Spleen (tissue), 11 donors: ENCODE results near the gene ABI2. TPM values are rescaled to one million over a fixed set of nuclear protein-coding genes. Genes with fewer than 3 reads are reported as not detected.
"Not testable (repeated sequence)": the region's sequence is repeated elsewhere in the genome, so short reads cannot be mapped to it uniquely, and the experiment has no call there.

ENCODE experiments used
- DNase-seq: peaks from one replicate; pipeline ENCODE4 v3.0.0-alpha.2; 2020
- H3K27ac ChIP-seq, 8 donors: fragments of 200-600 bp; sonication (generic) in 7 of 8; 1 replicate in 4 of 8; 2 replicates in 4 of 8; pipeline versions ENCODE4 v1.5.0 to v1.8.0; 2016 to 2021; ENCODE audit warnings: inconsistent platforms in 4 of 8, mild to moderate bottlenecking in 4 of 8, moderate library complexity in 1 of 8
- H3K27me3 ChIP-seq, 7 donors: fragments of 200-600 bp; sonication (generic) in 6 of 7; replicated peaks in 1 of 7; 1 replicate in 4 of 7; 2 replicates in 3 of 7; pipeline versions ENCODE4 v1.5.0 to v1.8.0; 2016 to 2021; ENCODE audit warnings: inconsistent platforms in 3 of 7, mild to moderate bottlenecking in 1 of 7
- H3K36me3 ChIP-seq, 6 donors: fragments of 200-600 bp; sonication (generic) in 5 of 6; 1 replicate in 4 of 6; 2 replicates in 2 of 6; pipeline versions ENCODE4 v1.5.0 to v1.8.0; 2016 to 2021; ENCODE audit warnings: inconsistent platforms in 2 of 6
- H3K4me1 ChIP-seq, 6 donors: fragments of 200-600 bp; sonication (generic) in 5 of 6; 1 replicate in 3 of 6; 2 replicates in 3 of 6; pipeline versions ENCODE4 v1.5.0 to v1.8.0; 2016 to 2021; ENCODE audit warnings: inconsistent platforms in 3 of 6
- H3K4me3 ChIP-seq, 8 donors: fragments of 200-600 bp; sonication (generic) in 7 of 8; 1 replicate in 4 of 8; 2 replicates in 4 of 8; pipeline versions ENCODE4 v1.5.0 to v1.8.0; 2016 to 2021; ENCODE audit warnings: inconsistent platforms in 4 of 8, mild to moderate bottlenecking in 4 of 8, moderate library complexity in 2 of 8
- H3K9me3 ChIP-seq, 8 donors: fragments of 200-600 bp; sonication (generic) in 7 of 8; 1 replicate in 4 of 8; 2 replicates in 4 of 8; pipeline versions ENCODE4 v1.5.0 to v1.8.0; 2016 to 2021; ENCODE audit warnings: inconsistent platforms in 4 of 8
- POLR2A ChIP-seq, 3 donors: fragments of 450-650 bp; IDR thresholded peaks; one replicate each; pipeline ENCODE4 v1.5.1; 2017; ENCODE audit warnings: antibody characterized with exemption in 3 of 3, mild to moderate bottlenecking in 1 of 3
- POLR2AphosphoS5 ChIP-seq, 3 donors: sonication (generic); formaldehyde crosslinking; IDR thresholded peaks; one replicate each; pipeline ENCODE4 v1.5.1; 2017; ENCODE audit warnings: antibody characterized with exemption in 3 of 3
- WGBS, 5 donors: extraction: QIAGEN DNeasy Blood & Tissue Kit in 3 of 5; methylation state at CpG; one replicate each; pipeline versions ENCODE4 v1.1.5 to v1.1.7; 2013 to 2018; 5-methylcytosine and 5-hydroxymethylcytosine counted together
- intact Hi-C: fragments of 100-400 bp; cut with DNase I; formaldehyde crosslinking; loops from one replicate; pipeline ENCODE4 v1.15.0; 2023; ENCODE audit warnings: low total_unique reads
- polyA plus RNA-seq, 3 donors: library from polyadenylated mRNA; stranded (reverse); fragments of 200-250 nt; gene quantifications; one replicate each; pipeline ENCODE4 v1.2.1, GENCODE V29; 2013
- total RNA-seq, 7 donors: library from RNA; depleted of rRNA in 3 of 7; stranded (reverse); fragments of >200 nt in 3 of 7; fragmentation: NEBNext Ultra II Directional in 4 of 7; extraction: Animal tissue kit (Norgen Biotek cat#: 25700) in 4 of 7; gene quantifications; one replicate each; pipeline versions ENCODE4 v1.1.0 to v1.2.1, GENCODE V29; 2016 to 2021
- TF ChIP-seq, protein P1 (sequence below), 11 experiments: fragments of 200-600 bp in 7 of 11; fragments of 450-650 bp in 4 of 11; sonication (generic) in 4 of 11; IDR thresholded peaks in 8 of 11; conservative IDR thresholded peaks in 3 of 11; 1 replicate in 7 of 11; 2 replicates in 4 of 11; pipeline versions ENCODE4 v1.4.0 to v1.8.0; 2016 to 2021; ENCODE audit warnings: antibody characterized with exemption in 11 of 11, inconsistent platforms in 4 of 11, mild to moderate bottlenecking in 1 of 11
- donor health status: healthy with polysubstance abuse.
- donor health status: DM: no; HTN: no; CAD: no; lungs with moderate emphysema.
- donor health status: DM: no; HTN: no; CAD: no.
- donor health status: Bipolar disorder and iron deficiency.
- donor health status: healthy.
- donor health status: DM: no; HTN: no; CAD: no.
- donor health status: DM: yes; HTN: yes; CAD: no.

Gene ABI2
- total and polyA plus RNA-seq, 10 donors, result 6.0 to 46.9 (median 33.7) TPM

DNA sequence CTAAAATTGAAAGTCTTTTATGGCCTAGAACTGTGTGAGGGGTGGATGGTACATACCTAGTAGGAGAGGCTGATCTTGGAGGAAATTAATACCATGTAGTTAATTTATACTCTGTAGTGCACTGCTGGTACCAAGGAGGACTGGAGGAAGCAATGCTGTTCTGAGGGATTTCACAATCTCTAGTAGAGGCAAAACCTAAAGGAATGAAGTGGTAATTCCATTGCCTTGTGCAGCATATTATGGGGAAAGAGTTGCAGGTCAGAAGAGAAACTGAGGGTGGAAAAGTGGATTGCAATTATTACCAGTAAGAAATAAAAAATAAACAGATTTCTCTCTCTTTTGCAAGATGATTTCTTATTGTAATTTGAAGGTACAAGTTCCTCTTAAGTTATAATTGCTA lies 2.2 kb downstream of the ABI2 start:
- DNase-seq, result no peak
- no peaks in the 10 kb centered on the region for H3K9me3 ChIP-seq
- H3K27me3 ChIP-seq, result no peaks in the 10 kb centered on the region
- intact Hi-C loops, result no loop called here
- H3K36me3 ChIP-seq, result peaks cover 0 to 9% (median 0%) of the 10 kb centered on the region in 6 donors
- H3K4me1 ChIP-seq, result peaks cover 0 to 39% (median 26%) of the 10 kb centered on the region in 6 donors
- TF ChIP-seq POLR2A (IDR thresholded peaks at IDR 0.05), result no peak
- no peak for TF ChIP-seq POLR2AphosphoS5 (IDR thresholded peaks at IDR 0.05)
- TF ChIP-seq, protein P1, sequence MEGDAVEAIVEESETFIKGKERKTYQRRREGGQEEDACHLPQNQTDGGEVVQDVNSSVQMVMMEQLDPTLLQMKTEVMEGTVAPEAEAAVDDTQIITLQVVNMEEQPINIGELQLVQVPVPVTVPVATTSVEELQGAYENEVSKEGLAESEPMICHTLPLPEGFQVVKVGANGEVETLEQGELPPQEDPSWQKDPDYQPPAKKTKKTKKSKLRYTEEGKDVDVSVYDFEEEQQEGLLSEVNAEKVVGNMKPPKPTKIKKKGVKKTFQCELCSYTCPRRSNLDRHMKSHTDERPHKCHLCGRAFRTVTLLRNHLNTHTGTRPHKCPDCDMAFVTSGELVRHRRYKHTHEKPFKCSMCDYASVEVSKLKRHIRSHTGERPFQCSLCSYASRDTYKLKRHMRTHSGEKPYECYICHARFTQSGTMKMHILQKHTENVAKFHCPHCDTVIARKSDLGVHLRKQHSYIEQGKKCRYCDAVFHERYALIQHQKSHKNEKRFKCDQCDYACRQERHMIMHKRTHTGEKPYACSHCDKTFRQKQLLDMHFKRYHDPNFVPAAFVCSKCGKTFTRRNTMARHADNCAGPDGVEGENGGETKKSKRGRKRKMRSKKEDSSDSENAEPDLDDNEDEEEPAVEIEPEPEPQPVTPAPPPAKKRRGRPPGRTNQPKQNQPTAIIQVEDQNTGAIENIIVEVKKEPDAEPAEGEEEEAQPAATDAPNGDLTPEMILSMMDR (IDR thresholded peaks at IDR 0.05 in 8 of 11, conservative IDR thresholded peaks at IDR 0.05 in 3 of 11), result no peak
- no peak overlapping the region for H3K4me3 ChIP-seq
- H3K27ac ChIP-seq, result no peak overlapping the region

DNA sequence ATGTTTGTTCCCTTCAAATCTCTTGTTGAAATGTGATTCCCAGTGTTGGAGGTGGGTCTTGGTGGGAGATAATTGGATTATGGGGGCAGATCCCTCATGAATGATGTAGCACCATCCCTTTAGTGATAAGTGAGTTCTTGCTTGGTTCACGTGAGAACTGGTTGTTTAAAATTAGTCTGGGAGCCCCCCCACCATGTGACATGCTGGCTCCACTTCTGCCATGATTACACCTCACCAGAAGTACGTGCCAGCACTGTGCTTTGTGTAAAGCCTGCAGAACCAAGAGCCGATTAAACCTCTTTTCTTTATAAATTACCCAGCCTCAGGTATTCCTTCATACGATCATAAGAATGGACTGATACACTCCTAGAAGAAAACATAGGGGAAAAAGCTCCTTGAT lies 10.1 kb downstream of the ABI2 start:
- TF ChIP-seq POLR2A (IDR thresholded peaks at IDR 0.05) (no peak), POLR2AphosphoS5 (IDR thresholded peaks at IDR 0.05) (no peak)
- TF ChIP-seq, protein P1 (IDR thresholded peaks at IDR 0.05 in 8 of 11, conservative IDR thresholded peaks at IDR 0.05 in 3 of 11), result no peak
- WGBS, 5 donors, result 91 to 96% (median 93%) methylated on average over 4 of the region's 4 CpGs
- no peak overlapping the region for H3K4me3 ChIP-seq
- intact Hi-C loops, result no loop called here
- no peaks in the 10 kb centered on the region for H3K27me3 ChIP-seq
- DNase-seq, result no peak
- peaks cover 0 to 9% (median 0%) of the 10 kb centered on the region in 6 donors for H3K36me3 ChIP-seq
- H3K27ac ChIP-seq, result no peak overlapping the region
- no peaks in the 10 kb centered on the region for H3K9me3 ChIP-seq
- peaks cover 0 to 17% (median 0%) of the 10 kb centered on the region in 6 donors for H3K4me1 ChIP-seq

DNA sequence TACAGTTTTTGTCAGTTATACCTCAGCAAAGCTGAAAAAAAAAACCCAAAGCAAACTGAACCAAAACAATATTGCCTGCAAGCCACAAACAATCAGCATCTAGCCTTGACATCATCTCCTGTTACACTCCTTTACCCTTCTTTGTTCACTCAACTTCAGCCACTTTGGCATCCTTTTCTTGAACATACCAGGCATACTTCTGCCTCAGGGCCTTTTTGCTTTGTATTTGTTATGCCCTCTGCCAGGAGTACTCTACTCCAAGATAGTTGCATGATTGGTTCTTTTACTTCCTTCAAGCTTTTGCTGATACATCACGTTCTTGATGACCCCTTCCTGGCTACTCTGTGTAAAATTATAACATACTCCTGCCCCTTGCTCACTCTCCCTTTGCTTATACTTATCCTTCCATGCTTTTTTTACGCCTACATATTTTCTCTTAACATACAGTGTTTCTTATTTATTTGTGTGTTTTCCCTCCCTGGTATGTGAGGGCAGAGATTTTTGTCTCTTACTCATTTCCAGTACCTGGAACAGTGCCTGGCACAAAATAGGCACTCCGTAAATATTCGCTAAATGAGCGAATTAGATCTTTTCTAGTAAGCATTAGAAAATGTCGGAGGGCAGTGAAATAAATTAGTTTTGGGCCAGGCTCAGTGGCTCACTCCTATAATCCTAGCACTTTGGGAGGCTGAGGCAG lies 12.7 kb downstream of the ABI2 start:
- Histone ChIP-seq H3K4me3 (no peak overlapping the region), H3K27me3 (no peaks in the 10 kb centered on the region), H3K9me3 (no peaks in the 10 kb centered on the region), H3K4me1 (peaks cover 0 to 17% (median 0%) of the 10 kb centered on the region in 6 donors), H3K27ac (no peak overlapping the region), H3K36me3 (peaks cover 0 to 12% (median 2%) of the 10 kb centered on the region in 6 donors)
- intact Hi-C loops, result no loop called here
- 87 to 94% (median 88%) methylated on average over 6 of the region's 6 CpGs for whole genome bisulfite sequencing, 5 donors
- TF ChIP-seq POLR2A (IDR thresholded peaks at IDR 0.05), result no peak
- TF ChIP-seq, protein P1 (IDR thresholded peaks at IDR 0.05 in 8 of 11, conservative IDR thresholded peaks at IDR 0.05 in 3 of 11), result no peak
- no peak for TF ChIP-seq POLR2AphosphoS5 (IDR thresholded peaks at IDR 0.05)
- DNase-seq, result no peak

DNA sequence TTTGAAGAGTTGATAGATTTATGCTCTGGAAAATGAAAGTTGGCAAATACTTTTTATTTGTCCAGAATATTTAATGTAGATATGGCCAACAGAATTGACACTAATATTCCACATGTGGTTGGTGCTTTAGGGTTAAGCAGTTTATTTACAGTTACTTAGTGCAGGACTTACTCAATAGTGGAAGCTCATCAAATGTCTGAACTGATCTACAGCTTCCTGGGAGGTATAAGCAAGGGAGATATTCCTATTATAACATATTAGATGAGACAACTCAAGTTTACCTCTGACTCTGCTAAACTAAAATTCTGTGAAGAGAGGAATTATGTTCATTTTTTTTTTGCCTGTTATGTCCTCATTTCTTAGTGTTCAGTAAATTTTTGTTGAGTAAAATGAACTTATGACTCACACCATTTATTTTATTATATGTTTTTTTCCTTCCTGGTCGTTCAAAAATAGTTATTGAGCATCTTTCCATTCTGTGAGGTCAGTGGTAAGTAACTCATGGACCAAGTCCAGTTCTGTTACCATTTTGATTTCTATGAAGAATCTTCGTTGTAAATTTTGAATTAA lies 13.6 kb downstream of the ABI2 start:
- no peaks in the 10 kb centered on the region for H3K9me3 ChIP-seq
- 74 to 82% (median 78%) methylated on average over 2 of the region's 2 CpGs for WGBS, 5 donors
- H3K27ac ChIP-seq, result no peak overlapping the region
- no peak overlapping the region for H3K4me3 ChIP-seq
- TF ChIP-seq POLR2A (IDR thresholded peaks at IDR 0.05), result no peak
- TF ChIP-seq, protein P1 (IDR thresholded peaks at IDR 0.05 in 8 of 11, conservative IDR thresholded peaks at IDR 0.05 in 3 of 11), result no peak
- no peak for TF ChIP-seq POLR2AphosphoS5 (IDR thresholded peaks at IDR 0.05)
- intact Hi-C loops, result no loop called here
- no peaks in the 10 kb centered on the region for H3K27me3 ChIP-seq
- H3K36me3 ChIP-seq, result peaks cover 0 to 12% (median 2%) of the 10 kb centered on the region in 6 donors
- H3K4me1 ChIP-seq, result peaks cover 0 to 17% (median 0%) of the 10 kb centered on the region in 6 donors
- no peak for DNase-seq

DNA sequence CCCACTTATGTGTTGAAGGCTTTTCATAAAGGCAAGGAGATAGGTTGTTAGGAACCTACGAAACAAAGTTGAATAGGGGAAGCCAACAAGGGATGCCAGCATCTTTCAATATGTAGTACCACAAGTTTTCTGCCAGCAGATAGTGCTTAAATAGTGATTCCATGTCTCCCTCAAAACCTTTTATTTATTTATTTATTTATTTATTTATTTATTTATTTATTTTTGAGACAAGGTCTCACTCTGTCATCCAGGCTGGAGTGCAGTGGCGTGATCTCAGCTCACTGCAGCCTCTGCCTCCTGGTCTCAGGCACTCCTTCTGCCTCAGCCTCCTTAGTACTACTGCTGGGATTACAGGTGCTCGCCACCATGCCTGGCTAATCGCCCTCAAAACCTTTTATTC lies 14.2 kb downstream of the ABI2 start:
- 94 to 99% (median 97%) methylated on average over 4 of the region's 4 CpGs for WGBS, 5 donors
- H3K9me3 ChIP-seq, intact Hi-C loops, H3K4me3 ChIP-seq, H3K27me3 ChIP-seq, DNase-seq, H3K27ac ChIP-seq: not testable (repeated sequence)
- peaks cover 0 to 17% (median 0%) of the 10 kb centered on the region in 6 donors for H3K4me1 ChIP-seq
- peaks cover 0 to 12% (median 2%) of the 10 kb centered on the region in 6 donors for H3K36me3 ChIP-seq
